HCT116 (cell line): Measurements from ENCODE around the gene ARID5A. TPM values are rescaled to one million over a fixed set of nuclear protein-coding genes. Genes with fewer than 3 reads are reported as not detected.

Experiments
- ATAC-seq: fragments of 200-7000 bp; cut with Tn5 transposase; 2 replicates; pipeline ENCODE4 v1.9.1; 2020; ENCODE audit warnings: mild to moderate bottlenecking, moderate library complexity
- BruUV-seq: library from RNA; stranded (reverse); fragments of 400-500 nt; replicated peaks from 2 replicates; lab custom pipeline; 2021; lab: Mats Ljungman, UMichigan
- CTCF ChIA-PET: fragments of 300-600 bp; sonication (Branson Sonifier 250); formaldehyde crosslinking; loops from one replicate; lab custom pipeline; 2021; ENCODE audit warnings: antibody characterized with exemption; lab: Charles Lee
- POLR2A ChIA-PET: fragments of 300-600, 350-600 bp; sonication (Branson Sonifier 250); formaldehyde crosslinking; loops from one replicate; lab custom pipeline; 2021; ENCODE audit warnings: antibody characterized with exemption; lab: Charles Lee
- RAD21 ChIA-PET, 2 experiments: fragments of 300-600 bp; sonication (Branson Sonifier 250); formaldehyde crosslinking; loops; one replicate each; lab custom pipeline; 2023; ENCODE audit warnings: low total read pairs in 2 of 2; ENCODE audit not compliant: uncharacterized antibody in 2 of 2, unreplicated experiment in 2 of 2, low non-redundant PET in 1 of 2; lab: Charles Lee
- DNase-seq: peaks from one replicate; pipeline ENCODE4 v3.0.0-alpha.2; 2010; ENCODE audit warnings: low read depth, low spot score
- H2AFZ ChIP-seq: fragments of 200-600 bp; shearing (Covaris generic), sonication (generic); 2 replicates; pipeline ENCODE4 v1.6.1; 2017; ENCODE audit warnings: low read depth, mixed run types, mixed read lengths, antibody characterized with exemption, low read length; ENCODE audit not compliant: poor library complexity, severe bottlenecking
- H3K27ac ChIP-seq: 2 replicates; pipeline ENCODE4 v1.5.1; 2012; ENCODE audit warnings: low read depth, low read length
- H3K27me3 ChIP-seq: fragments of 200-600 bp; sonication (generic); 2 replicates; pipeline ENCODE4 v1.6.1; 2016; ENCODE audit warnings: mixed run types, low read length, mixed read lengths; ENCODE audit not compliant: insufficient read depth
- H3K36me3 ChIP-seq, 2 experiments: fragments of 200-500 bp in 1 of 2; fragments of 200-600 bp in 1 of 2; sonication (Bioruptor generic) in 1 of 2; sonication (generic) in 1 of 2; 2 replicates each; pipeline versions ENCODE4 v1.5.1 to v1.6.1; 2014 to 2016; ENCODE audit warnings: low read length in 2 of 2, inconsistent platforms in 1 of 2, mixed read lengths in 1 of 2, mixed run types in 1 of 2; ENCODE audit not compliant: insufficient read depth in 2 of 2, control insufficient read depth in 1 of 2
- H3K4me1 ChIP-seq, 2 experiments: fragments of 200-600 bp in 1 of 2; sonication (generic) in 1 of 2; 2 replicates each; pipeline versions ENCODE4 v1.5.1 to v1.6.1; 2012 to 2017; ENCODE audit warnings: low read length in 2 of 2, inconsistent platforms in 1 of 2, mild to moderate bottlenecking in 1 of 2, mixed read lengths in 1 of 2, mixed run types in 1 of 2, moderate library complexity in 1 of 2; ENCODE audit not compliant: insufficient read depth in 2 of 2, control insufficient read depth in 1 of 2
- H3K4me2 ChIP-seq: fragments of 200-600 bp; sonication (generic); 2 replicates; pipeline ENCODE4 v1.6.1; 2017; ENCODE audit warnings: mixed run types, low read length, mixed read lengths
- H3K4me3 ChIP-seq, 2 experiments: fragments of 200-600 bp in 1 of 2; sonication (generic) in 1 of 2; replicated peaks in 1 of 2; 2 replicates each; pipeline ENCODE4 v1.5.1; 2011 to 2016; ENCODE audit warnings: low read length in 2 of 2, control low read depth in 1 of 2, low read depth in 1 of 2, mild to moderate bottlenecking in 1 of 2, mixed read lengths in 1 of 2, mixed run types in 1 of 2
- H3K79me2 ChIP-seq: fragments of 200-600 bp; sonication (generic); 2 replicates; pipeline ENCODE4 v1.6.1; 2017; ENCODE audit warnings: mild to moderate bottlenecking, mixed run types, low read length, moderate library complexity, mixed read lengths; ENCODE audit not compliant: insufficient read depth
- H3K9ac ChIP-seq: fragments of 200-600 bp; sonication (generic); 2 replicates; pipeline ENCODE4 v1.6.1; 2016; ENCODE audit warnings: low read length, mixed read lengths
- H3K9me2 ChIP-seq: fragments of 200-600 bp; sonication (generic), shearing (Covaris generic); 2 replicates; pipeline ENCODE4 v1.6.1; 2017; ENCODE audit warnings: mixed run types, mild to moderate bottlenecking, moderate library complexity; ENCODE audit not compliant: insufficient read depth
- H3K9me3 ChIP-seq, 2 experiments: fragments of 200-500 bp in 1 of 2; fragments of 200-600 bp in 1 of 2; sonication (Bioruptor generic) in 1 of 2; sonication (generic) in 1 of 2; 2 replicates each; pipeline ENCODE4 v1.6.1; 2014 to 2017; ENCODE audit warnings: low read length in 2 of 2, mixed read lengths in 2 of 2, inconsistent platforms in 1 of 2, low read depth in 1 of 2, mild to moderate bottlenecking in 1 of 2, mixed run types in 1 of 2, moderate library complexity in 1 of 2; ENCODE audit not compliant: control insufficient read depth in 1 of 2, insufficient read depth in 1 of 2
- H4K20me1 ChIP-seq: fragments of 200-600 bp; sonication (generic), shearing (Covaris generic); 2 replicates; pipeline ENCODE4 v1.6.1; 2017; ENCODE audit warnings: mixed run types, mild to moderate bottlenecking, moderate library complexity; ENCODE audit not compliant: insufficient read depth
- CBX3 ChIP-seq: IDR thresholded peaks from 2 replicates; pipeline ENCODE4 v1.6.1; 2012; ENCODE audit warnings: low read depth
- ELF1 ChIP-seq: IDR thresholded peaks from 2 replicates; pipeline ENCODE4 v1.6.1; 2012; ENCODE audit warnings: low read depth, borderline replicate concordance
- EZH2 ChIP-seq: fragments of 200-600 bp; sonication (generic); IDR thresholded peaks from 2 replicates; pipeline ENCODE4 v1.6.1; 2017; ENCODE audit warnings: antibody characterized with exemption, mixed run types
- FOSL1 ChIP-seq: IDR thresholded peaks from 2 replicates; pipeline ENCODE4 v1.6.1; 2012; ENCODE audit warnings: low read depth
- MAX ChIP-seq: IDR thresholded peaks from 2 replicates; pipeline ENCODE4 v1.6.1; 2012
- POLR2A ChIP-seq: IDR thresholded peaks from 2 replicates; pipeline ENCODE4 v1.7.0; 2011; ENCODE audit warnings: borderline replicate concordance; ENCODE audit not compliant: insufficient read depth, insufficient read length; ENCODE audit errors: extremely low read depth
- POLR2AphosphoS5 ChIP-seq: IDR thresholded peaks from 2 replicates; pipeline ENCODE4 v1.6.1; 2011; ENCODE audit warnings: mild to moderate bottlenecking, low read depth, low read length, moderate library complexity
- SIN3A ChIP-seq: IDR thresholded peaks from 2 replicates; pipeline ENCODE4 v1.6.1; 2012; ENCODE audit warnings: low read depth
- TCF7L2 ChIP-seq: IDR thresholded peaks from 2 replicates; pipeline ENCODE4 v1.7.0; 2011; ENCODE audit warnings: borderline replicate concordance, inconsistent platforms; ENCODE audit not compliant: insufficient read depth, insufficient read length; ENCODE audit errors: extremely low read depth
- YY1 ChIP-seq: IDR thresholded peaks from 2 replicates; pipeline ENCODE4 v1.6.1; 2011; ENCODE audit warnings: low read length, low read depth, moderate library complexity, mild to moderate bottlenecking; ENCODE audit not compliant: insufficient replicate concordance; ENCODE audit errors: extremely low read depth
- ZBTB33 ChIP-seq: IDR thresholded peaks from 2 replicates; pipeline ENCODE4 v1.6.1; 2011; ENCODE audit warnings: mild to moderate bottlenecking, low read length, moderate library complexity; ENCODE audit not compliant: insufficient replicate concordance; ENCODE audit errors: extremely low read depth
- intact Hi-C: fragments of 100-400 bp; cut with micrococcal nuclease; formaldehyde crosslinking; loops from 2 replicates; pipeline ENCODE4 v1.10.0; 2022
- total RNA-seq: library from RNA; stranded (reverse); gene quantifications from one replicate; pipeline ENCODE4 v1.2.1, GENCODE V29; 2021; ENCODE audit not compliant: unreplicated experiment

ARID5A gene
- total RNA-seq, 1 experiment from 2014 or later = 8.2 TPM

DNA sequence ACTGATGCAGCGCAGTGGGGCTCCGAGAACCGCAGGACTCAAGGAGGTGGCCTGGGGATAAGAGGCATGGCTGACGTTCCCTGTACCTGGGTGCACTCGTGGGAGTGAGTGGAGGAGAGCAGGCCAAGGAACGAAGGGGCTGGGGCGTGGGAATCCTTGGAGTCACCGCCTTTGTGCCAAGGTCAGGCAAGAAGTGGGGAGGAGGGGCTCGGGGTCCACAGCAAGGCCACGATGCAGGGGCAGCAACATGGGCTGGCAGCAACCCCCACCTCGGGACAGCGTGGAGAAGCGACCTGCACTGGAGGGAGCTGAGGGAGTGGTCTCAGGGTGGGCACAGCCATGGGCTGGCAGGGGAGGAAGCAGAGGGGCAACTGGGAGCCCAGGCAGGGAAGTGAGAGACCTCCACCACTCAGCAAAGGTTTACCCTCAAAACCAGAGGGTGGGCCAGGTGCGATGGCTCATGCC lies 18.6 kb downstream of the ARID5A start:
- Histone ChIP-seq H3K27me3 (no peaks in the 10 kb centered on the region), H4K20me1 (no peaks in the 10 kb centered on the region), H3K4me2 (peak overlapping the region; percentile 71), H3K4me3 (no peak overlapping the region), H3K36me3 (no peaks in the 10 kb centered on the region), H3K9me2 (no peaks in the 10 kb centered on the region), H3K79me2 (no peaks in the 10 kb centered on the region), H3K27ac (no peak overlapping the region; the same call in 1 of the 2 replicates), H3K4me1 (peaks cover 14 to 47% of the 10 kb centered on the region in 2 experiments), H2AFZ (no peak overlapping the region), H3K9ac (no peak overlapping the region), H3K9me3 (no peaks in the 10 kb centered on the region)
- POLR2A ChIA-PET = no interaction called here
- CTCF ChIA-PET = interaction anchor here (1.4 to 1.8 kb wide), 2 partner anchors 11 to 203 kb away, joined by 3 to 7 read pairs; no protein-coding TSS in a partner anchor
- ATAC-seq (no peak), DNase-seq (no peak)
- intact Hi-C loops = loop anchor here (10.0 kb wide), 1 partner anchor 210 kb away; the partner anchor contains the start of gene CNNM4
- RAD21 ChIA-PET = no interaction called here
- TF ChIP-seq EZH2 (no peak), TCF7L2 (no peak)
- no TSS peak for BruUV-seq

GRCh38 chr2:96556441-96557330 lies 20.1 kb downstream of the ARID5A start:
- CTCF ChIA-PET = interaction anchor here (1.1 kb wide), 1 partner anchor 9 kb away, joined by 3 read pairs; no protein-coding TSS in a partner anchor

More at GRCh38 chr2:96556441-96557330, 20.1 kb downstream of the ARID5A start:
- Histone ChIP-seq H3K4me1 (peaks cover 10 to 40% of the 10 kb centered on the region in 2 experiments), H3K4me2 (peak overlapping the region; percentile 71), H3K27me3 (no peaks in the 10 kb centered on the region), H4K20me1 (no peaks in the 10 kb centered on the region), H3K9ac (peak overlapping the region; percentile 42), H3K4me3 (peak overlapping the region; percentile 26 to 33), H3K79me2 (no peaks in the 10 kb centered on the region), H3K9me3 (no peaks in the 10 kb centered on the region), H2AFZ (peak overlapping the region; percentile 49), H3K36me3 (no peaks in the 10 kb centered on the region), H3K9me2 (no peaks in the 10 kb centered on the region), H3K27ac (peak overlapping the region; percentile 64)
- ATAC-seq (peak; percentile 88), DNase-seq (peak; percentile 97)
- peak; percentile 72; the same call in 1 of the 2 replicates for TF ChIP-seq POLR2AphosphoS5
- TF ChIP-seq EZH2 = no peak
- TF ChIP-seq YY1 = peak; percentile 80
- no peak for TF ChIP-seq FOSL1
- no peak for TF ChIP-seq MAX
- peak; percentile 36 for TF ChIP-seq ZBTB33
- TF ChIP-seq ELF1 = no peak
- no peak for TF ChIP-seq POLR2A
- no peak for TF ChIP-seq CBX3
- TF ChIP-seq SIN3A = no peak
- TF ChIP-seq TCF7L2 = peak; percentile 80
- ChIA-PET RAD21 (no interaction called here), POLR2A (no interaction called here)
- intact Hi-C loops = loop anchor here (10.0 kb wide), 1 partner anchor 208 kb away; the partner anchor contains the start of gene CNNM4
- BruUV-seq = no TSS peak
